Measurements from ENCODE around the gene TAMM41. TPM values are rescaled to one million over a fixed set of nuclear protein-coding genes. Genes with fewer than 3 reads are reported as not detected.

Gene TAMM41
- total and polyA plus RNA-seq, 2 donors (not counting 1 experiment from before 2014, with no cell fraction given) = 36.1 to 52.3 TPM

- Histone ChIP-seq H3K79me2 (ENCODE audit: control insufficient read depth, insufficient read depth, low read length) (no peaks in the 10 kb centered on the region), H3K27me3 (replicated peaks in 1 of 4; ENCODE audit: control extremely low read depth in 1 of 4, control insufficient read depth in 3 of 4, insufficient read depth in 4 of 4, low read length in 3 of 4) (no peaks in the 10 kb centered on the region), H3K36me3 (replicated peaks in 1 of 2; ENCODE audit: control extremely low read depth in 1 of 2, control insufficient read depth in 1 of 2, extremely low read depth in 1 of 2, insufficient read depth in 2 of 2, low read length in 1 of 2) (no peaks in the 10 kb centered on the region), H3K4me1 (ENCODE audit: control insufficient read depth in 2 of 2, insufficient read depth in 2 of 2, low read length in 2 of 2) (peaks cover 13 to 14% of the 10 kb centered on the region in 2 donors), H3K9ac (ENCODE audit: low read length) (peak overlapping the region; percentile 28), H4K20me1 (ENCODE audit: control insufficient read depth, insufficient read depth, low read length, poor library complexity, severe bottlenecking) (no peaks in the 10 kb centered on the region), H3K9me3 (ENCODE audit: control extremely low read depth in 1 of 3, control insufficient read depth in 2 of 3, insufficient read depth in 1 of 3, low read length in 2 of 3) (peaks cover 0 to 7% (median 0%) of the 10 kb centered on the region in 3 donors), H2AFZ (ENCODE audit: insufficient read depth, low read depth, low read length, poor library complexity, severe bottlenecking) (peak overlapping the region; percentile 71), H3K4me3 (ENCODE audit: control extremely low read depth in 1 of 5, extremely low read depth in 1 of 5, insufficient read depth in 1 of 5, low read depth in 2 of 5, low read length in 4 of 5) (peak overlapping the region in 3 of 5 experiments; percentile 9 to 49 (median 18)), H3K27ac (ENCODE audit: low read length in 2 of 2) (no peak overlapping the region), H3K4me2 (replicated peaks; ENCODE audit: low read depth, low read length, poor library complexity, severe bottlenecking) (peak overlapping the region; percentile 53)
- Mint-ChIP-seq H3K4me3 (peak overlapping the region; percentile 80), H3K27ac (peak overlapping the region; percentile 72), H3K4me1 (peaks cover 17% of the 10 kb centered on the region), H3K9me3 (ENCODE audit: insufficient read depth) (no peaks in the 10 kb centered on the region), H3K27me3 (no peaks in the 10 kb centered on the region)
- peak; percentile 77 for DNase-seq
- 39% methylated on average over 17 of the region's 20 CpGs for WGBS (ENCODE audit: insufficient coverage)
- POLR2A ChIA-PET = interaction anchor here (0.7 kb wide), 1 partner anchor 76 kb away, joined by 3 read pairs; the partner anchor contains the start of gene TAMM41
- CTCF ChIA-PET = interaction anchor here (1.5 kb wide), 1 partner anchor 33 kb away, joined by 3 read pairs; no protein-coding TSS in a partner anchor
- TF ChIP-seq CTCF (IDR thresholded peaks at IDR 0.05) (no peak), EZH2 (IDR thresholded peaks at IDR 0.05; ENCODE audit: borderline replicate concordance, insufficient read depth, low read depth, low read length, poor library complexity, severe bottlenecking) (no peak)
- intact Hi-C loops (cut with micrococcal nuclease) = no loop called here
- peak; percentile 99 for ATAC-seq (ENCODE audit: low read depth)
Observed at GRCh38 chr3:11770477-11771391, 76.0 kb downstream of the TAMM41 start.

Data from B cell (primary cell).